Measurements from ENCODE around the gene PIGW.

PIGW gene, protein sequence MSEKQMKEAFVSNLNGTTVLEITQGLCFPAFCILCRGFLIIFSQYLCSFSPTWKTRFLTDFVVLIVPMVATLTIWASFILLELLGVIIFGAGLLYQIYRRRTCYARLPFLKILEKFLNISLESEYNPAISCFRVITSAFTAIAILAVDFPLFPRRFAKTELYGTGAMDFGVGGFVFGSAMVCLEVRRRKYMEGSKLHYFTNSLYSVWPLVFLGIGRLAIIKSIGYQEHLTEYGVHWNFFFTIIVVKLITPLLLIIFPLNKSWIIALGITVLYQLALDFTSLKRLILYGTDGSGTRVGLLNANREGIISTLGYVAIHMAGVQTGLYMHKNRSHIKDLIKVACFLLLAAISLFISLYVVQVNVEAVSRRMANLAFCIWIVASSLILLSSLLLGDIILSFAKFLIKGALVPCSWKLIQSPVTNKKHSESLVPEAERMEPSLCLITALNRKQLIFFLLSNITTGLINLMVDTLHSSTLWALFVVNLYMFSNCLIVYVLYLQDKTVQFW

GRCh38 chr17:36534840-36535668, at the start of gene PIGW, which contains the start of gene MYO19:
Gene PIGW (plus strand): TSS chr17:36534987. CDS start chr17:36537102, 2,115 bp downstream.
Gene MYO19 (minus strand): TSS chr17:36534868. CDS start chr17:36532538, 2,330 bp downstream.
- DNase-seq: peak; percentile 93

GRCh38 chr17:36485027-36485426, 49.8 kb upstream of the PIGW start:
- no peak for DNase-seq

- no peak for DNase-seq
These were observed 49.0 kb upstream of the PIGW start for GRCh38 chr17:36485805-36486203.

GRCh38 chr17:36486204-36487194, 48.3 kb upstream of the PIGW start, which contains the start of gene ZNHIT3:
Gene ZNHIT3 (plus strand): TSS chr17:36486681. CDS start chr17:36486700, 19 bp downstream.
- peak; percentile 93 for DNase-seq

DNA sequence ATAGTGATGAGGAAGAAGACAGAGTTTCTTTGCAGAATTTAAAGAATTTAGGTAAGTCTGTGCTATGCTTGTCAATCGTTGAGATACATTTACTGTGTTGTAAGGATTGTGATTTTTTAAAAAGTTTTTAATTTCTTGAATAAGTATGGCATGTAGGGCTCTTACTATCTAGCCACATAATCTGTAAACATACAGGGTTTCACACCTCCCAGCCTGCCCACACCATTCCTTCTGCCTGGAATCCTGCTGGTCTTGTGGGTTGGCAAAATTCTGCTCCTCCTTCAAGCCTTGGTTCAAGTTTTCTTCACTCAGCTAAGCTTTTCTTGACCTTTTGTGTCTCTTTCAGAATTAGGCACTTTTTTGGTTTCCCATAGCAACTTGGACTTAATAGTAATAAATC, 40.8 kb upstream of the PIGW start:
- no peak for DNase-seq

DNA sequence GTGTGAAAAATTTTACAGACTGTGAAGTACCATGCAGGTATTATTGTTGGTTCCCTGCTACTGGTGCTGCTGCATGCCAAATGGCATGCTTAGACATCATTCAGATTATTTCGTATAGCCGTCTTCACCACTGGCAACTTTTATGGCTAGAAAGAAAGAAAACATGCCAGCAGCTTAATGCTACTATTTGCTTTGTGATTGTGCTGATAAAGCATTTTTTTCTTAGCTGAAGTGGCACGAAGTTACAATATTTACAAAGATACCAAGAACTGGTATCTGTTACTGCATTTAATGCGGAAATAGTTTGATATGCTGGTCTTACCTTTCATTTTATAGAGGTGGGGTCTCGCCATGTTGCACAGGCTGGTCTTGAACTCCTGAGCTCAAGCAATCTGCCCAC, 40.1 kb upstream of the PIGW start:
- no peak for DNase-seq

- no peak for DNase-seq
These were observed 39.7 kb upstream of the PIGW start for GRCh38 chr17:36495076-36495578.

DNA sequence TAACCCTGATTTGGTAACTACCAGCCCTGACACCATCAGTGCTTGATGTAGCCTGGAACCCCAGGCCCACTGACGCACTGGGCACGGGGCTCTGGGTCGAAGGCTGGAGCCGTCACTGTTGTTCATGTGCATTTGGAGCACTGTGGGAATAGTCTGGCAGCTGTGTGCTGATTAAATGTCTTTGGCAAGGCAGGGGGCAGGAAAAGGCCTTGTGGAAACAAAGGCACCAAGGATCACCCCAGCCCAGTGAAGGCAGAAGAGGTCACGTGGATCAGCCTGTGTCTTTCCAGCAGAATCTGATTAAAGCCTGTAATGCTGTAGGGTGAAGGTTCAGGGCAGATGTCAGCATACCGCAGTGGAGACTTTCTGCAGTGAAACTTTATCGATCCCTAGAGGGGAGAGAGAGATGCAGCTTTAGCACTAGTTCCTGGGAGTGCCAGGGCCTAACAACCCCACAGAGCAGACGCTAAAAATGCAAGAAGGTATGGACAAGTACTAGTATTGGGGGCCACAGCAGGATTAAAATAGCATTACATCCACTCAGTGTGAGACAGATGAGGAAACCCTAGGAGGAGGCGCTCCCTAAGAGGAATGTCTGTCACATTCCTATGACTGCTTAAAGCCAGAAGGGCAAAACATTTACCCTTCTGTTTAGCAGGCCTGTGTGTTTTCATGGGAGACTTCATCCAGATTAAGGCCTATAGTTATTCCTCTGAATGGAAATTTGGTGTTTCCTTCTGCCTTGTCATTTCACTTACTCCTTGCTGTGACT, 38.6 kb upstream of the PIGW start:
- no peak for DNase-seq

GRCh38 chr17:36498155-36498554, 36.6 kb upstream of the PIGW start:
- no peak for DNase-seq

GRCh38 chr17:36498560-36499300, 36.1 kb upstream of the PIGW start:
- DNase-seq: no peak

- DNase-seq: no peak
These were observed 34.0 kb upstream of the PIGW start for GRCh38 chr17:36500745-36501225.

DNA sequence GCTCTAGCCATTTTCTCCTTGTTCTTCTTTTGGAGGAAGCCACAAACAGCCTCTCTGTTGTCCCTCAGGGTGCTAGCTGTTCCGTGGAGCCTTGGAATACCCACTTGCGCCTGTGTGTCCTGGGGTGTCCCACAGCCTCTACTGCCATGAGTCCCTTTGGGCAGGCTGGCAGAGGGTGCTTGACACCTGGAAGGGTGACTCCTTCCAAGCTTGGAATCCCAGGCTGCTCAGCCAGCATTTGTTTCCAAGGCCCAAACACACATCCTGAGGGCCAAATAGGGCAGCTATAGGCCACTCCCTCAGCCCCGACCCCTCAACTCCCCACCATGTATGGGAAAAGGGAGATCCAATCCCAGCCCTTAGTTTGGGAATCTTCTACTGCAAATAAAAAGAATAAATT, 33.4 kb upstream of the PIGW start:
- DNase-seq: no peak

GRCh38 chr17:36501963-36502362, 32.8 kb upstream of the PIGW start:
- no peak for DNase-seq

DNA sequence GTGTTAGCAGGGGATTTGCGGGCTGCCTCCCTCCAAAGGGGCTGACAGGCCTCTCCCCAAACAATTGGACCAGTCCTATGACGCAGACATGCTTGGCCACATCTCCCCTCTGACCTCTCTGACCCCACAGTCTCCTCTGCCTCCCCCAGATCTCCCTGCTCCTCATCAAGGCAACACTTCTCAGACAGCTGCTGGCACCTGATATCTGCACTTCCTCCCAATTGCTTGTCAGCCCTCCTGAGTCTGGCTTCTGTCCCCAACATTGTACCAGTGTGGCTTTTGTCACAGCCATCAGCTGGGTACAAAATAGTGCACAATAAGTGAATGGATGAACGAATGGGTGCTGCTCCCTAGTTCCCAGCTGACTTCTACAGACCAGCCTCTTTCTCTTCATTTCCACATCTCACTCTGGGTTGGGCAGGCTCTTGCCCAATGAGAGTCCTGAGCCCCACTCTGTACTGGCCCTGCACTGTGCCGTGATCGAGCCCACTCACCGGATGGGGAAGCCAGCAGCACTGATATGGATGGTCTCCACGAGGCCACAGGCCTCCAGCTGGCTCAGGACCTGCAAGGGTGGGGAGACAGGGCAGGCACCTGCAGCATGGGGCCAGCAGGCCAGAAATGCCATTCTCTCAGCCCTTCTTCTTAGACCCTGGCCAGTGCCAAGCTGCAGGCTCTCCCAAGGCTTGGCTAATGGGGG, 31.2 kb upstream of the PIGW start:
- DNase-seq: no peak

- DNase-seq: no peak
These were observed 30.6 kb upstream of the PIGW start for GRCh38 chr17:36504156-36504545.

DNA sequence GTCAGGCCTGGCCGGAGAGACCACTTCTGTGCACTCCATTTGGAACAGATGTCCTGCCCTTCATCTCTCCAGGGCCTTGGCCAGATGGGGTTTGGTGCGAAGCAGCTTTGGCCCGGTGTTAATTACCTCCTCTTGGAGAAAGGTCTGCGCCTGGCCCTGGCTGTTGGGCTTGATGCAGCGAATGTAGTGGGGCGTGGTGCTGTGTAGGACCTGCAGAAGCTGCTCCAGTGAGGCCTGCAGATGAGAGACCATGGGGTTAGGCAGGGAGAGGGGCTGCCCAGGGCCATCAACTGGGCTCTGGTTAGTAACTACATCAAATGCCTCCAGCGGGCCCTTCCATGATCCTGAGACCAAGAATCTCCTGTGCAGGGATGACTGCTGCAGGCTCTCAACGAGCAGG, 29.6 kb upstream of the PIGW start:
- no peak for DNase-seq

- DNase-seq: no peak
These were observed 28.4 kb upstream of the PIGW start for GRCh38 chr17:36506249-36506826.

DNA sequence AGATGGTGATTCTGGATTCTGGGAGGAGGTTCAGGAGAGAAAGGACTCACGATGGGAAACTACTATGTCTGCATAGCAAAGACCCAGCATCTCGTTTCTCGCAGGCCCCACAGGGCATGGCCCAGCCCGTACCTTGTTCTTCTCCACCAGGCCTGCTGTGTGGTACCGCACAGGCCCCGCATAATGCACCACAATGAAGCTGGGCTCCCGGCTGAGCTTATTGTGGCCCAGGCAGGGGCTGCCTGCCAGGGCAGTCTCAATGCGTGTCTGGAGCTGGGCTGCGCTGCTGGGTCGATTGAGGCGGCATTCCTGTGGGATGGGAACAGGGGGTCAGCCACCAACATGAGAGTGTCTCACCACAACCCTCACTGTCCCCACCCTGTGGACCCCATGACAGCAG, 28.0 kb upstream of the PIGW start:
- no peak for DNase-seq

DNA sequence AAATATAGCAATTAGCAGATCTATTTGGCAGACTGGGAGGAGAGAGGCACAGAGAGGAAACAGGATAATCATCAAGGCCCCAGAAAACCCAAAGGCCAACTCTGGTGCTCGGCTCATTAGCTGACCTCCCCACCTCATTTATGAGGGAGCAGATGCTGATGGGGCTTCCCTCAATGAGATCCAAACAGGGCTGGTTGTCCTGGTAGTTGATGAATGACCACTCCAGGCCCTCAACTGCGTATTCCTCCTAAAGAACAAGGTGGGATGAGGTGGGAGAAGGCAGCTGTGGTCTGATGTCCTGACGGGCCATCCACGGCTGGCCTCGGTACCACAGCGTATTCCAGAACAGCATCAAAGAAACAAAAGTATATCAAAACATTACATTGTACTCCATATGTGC, 27.5 kb upstream of the PIGW start:
- DNase-seq: no peak
